HS-5 (cell line): ENCODE data around the gene S100P.
A peak's percentile ranks its signal among the peaks of the same experiment; 100 is the strongest.
"Not testable (repeated sequence)": the region's sequence is repeated elsewhere in the genome, so short reads cannot be mapped to it uniquely, and the experiment has no call there.

Source experiments
- DNase-seq: peaks from one replicate; pipeline ENCODE4 v3.0.0-alpha.2; 2012; ENCODE audit warnings: low read depth

Gene S100P

DNA sequence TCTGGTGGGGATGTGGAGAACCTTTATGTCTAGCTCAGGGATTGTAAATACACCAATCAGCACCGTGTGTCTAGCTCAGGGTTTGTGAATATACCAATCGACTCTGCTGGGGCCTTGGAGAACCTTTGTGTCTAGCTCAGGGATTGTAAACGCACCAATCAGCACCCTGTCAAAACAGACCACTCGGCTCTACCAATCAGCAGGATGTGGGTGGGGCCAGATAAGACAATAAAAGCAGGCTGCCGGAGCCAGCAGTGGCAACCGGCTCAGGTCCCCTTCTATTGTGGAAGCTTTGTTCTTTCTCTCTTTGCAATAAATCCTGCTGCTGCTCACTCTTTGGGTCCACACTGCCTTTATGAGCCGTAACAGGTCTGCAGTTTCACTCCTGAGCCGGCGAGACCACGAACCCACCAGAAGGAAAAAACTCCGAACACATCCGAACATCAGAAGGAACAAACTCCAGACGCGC lies 20.5 kb upstream of the S100P start:
- not testable (repeated sequence) for DNase-seq

DNA sequence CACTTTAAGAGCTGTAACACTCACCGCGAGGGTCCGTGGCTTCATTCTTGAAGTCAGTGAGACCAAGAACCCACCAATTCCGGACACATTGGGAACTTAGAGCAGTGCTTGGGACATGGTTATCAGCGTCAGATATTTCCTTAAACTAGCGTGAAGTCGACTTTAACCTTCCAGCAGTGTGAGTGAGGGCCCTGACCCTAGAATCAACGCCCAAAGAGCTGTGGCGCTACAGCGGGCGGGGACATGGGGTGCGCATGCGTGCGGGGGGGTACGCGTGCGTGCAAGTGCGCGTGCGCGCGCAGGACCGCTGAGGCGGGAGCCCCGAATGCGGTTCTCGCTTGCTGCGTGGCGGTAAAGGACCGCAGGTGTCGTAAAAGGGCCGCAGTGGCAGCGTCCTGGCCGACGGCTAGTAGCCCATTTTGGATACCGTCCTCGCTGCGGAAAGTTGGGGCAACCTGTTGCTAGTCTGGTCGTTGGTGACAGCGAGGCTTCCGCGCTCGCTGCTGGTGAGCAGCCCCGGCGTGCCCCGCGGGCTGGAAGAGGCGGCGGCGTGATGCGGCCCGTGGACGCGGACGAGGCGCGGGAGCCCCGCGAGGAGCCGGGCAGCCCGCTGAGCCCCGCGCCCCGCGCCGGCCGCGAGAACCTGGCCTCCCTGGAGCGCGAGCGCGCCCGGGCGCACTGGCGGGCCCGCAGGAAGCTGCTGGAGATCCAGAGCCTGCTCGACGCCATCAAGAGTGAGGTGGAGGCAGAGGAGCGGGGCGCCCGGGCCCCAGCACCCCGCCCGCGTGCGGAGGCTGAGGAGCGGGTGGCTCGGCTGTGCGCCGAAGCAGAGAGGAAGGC lies 19.8 kb upstream of the S100P start:
- peak; percentile 71 for DNase-seq

DNA sequence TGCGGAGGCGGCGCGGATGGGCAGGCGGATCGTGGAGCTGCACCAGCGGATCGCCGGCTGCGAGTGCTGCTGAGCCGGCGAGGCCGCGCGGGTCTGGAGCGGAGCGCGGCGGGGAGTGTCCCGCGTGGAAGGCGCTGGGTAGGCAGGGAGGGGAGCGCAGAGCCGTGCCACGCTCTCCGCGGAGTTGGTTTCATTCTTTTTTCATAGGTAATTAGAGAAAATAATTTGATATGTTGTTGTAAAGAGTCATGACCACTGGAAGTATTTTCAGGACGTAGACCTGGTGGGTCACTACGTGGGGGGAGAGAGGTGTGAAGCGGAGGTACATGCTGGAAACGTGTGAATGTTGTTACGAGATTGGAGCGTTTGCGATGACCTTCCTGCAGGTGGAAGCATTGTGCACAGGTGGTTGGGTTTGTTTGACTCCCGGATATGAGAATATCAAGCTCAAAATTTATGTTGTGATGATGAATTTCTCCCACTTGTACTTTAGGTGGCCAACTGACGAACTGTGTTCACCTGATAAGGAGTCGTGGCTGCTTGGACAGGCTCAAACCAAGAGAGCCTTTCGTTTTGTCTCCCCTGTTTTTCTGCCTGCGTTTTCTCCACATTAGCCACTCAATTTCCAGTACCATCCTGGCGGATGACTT lies 19.1 kb upstream of the S100P start:
- DNase-seq: no peak

DNA sequence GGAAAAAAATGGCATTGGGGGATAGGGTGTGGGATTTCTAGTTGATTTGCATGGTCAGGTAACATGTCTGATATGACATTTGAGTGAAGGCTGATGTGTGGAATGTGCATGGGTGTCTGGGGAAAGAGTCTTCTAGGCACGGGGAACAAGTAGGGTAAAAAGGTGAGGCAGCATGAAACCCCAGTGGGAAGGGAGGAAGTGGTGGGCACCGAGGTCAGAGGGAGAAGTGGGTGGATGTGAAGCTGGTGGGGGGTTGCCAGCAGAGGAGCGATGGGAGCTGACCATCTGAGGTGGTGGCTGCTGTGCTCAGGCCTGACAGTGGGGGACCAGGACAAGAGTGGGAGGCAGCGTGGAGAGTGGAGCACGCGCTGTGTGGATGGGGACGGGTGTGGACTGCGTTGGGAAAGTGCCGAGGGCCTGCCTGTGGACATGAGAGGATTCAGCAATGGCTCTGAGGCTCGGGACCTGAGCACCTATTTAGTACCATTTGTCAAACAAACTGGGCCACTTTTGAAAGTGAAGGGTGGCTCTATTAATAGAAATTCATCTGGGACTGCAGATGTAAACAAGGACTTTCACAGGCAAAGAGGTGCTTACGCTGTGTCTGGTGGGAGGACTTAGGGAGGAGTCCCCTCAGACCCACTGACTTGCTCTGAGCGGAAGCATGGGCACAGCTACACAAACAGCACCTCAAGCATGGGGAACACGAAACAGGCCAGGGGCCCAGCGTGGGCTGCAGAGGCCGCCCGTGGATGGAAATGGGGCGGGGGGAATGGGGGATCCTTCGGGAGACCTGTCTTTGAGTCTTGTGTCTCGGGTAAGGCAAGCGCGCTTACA lies 16.7 kb upstream of the S100P start:
- no peak for DNase-seq

DNA sequence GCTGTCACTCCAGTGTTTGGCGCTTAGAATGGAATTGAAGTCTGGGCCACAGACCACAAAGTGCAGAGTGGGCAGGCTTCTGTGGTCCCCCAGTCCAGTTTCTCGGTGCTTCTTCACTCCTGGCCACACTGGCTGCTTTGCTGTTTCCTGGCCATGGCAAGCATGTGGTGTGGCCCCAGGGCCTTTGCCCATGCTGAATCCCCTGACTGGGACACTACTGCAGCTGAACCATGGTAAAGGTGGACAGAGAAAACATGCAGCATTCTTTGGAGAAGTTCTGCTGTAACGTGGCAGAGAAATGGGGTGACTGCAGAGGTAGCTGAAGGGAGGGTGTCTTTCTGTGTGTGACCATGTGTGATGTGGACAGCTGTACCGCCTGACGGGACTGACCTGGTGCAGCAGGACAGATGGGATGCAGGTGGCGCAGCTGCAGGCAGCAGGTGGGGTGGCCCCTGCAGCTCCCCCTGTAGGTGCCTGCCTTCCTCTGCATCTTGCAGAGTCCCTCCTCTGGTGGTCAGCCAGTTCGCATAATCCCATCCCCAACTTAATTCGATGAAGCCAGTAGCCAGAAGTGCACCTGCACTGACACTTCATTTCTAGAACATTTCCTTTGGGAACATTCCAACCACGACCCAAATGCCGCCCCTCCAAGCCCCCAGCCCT lies 13.2 kb upstream of the S100P start:
- no peak for DNase-seq

DNA sequence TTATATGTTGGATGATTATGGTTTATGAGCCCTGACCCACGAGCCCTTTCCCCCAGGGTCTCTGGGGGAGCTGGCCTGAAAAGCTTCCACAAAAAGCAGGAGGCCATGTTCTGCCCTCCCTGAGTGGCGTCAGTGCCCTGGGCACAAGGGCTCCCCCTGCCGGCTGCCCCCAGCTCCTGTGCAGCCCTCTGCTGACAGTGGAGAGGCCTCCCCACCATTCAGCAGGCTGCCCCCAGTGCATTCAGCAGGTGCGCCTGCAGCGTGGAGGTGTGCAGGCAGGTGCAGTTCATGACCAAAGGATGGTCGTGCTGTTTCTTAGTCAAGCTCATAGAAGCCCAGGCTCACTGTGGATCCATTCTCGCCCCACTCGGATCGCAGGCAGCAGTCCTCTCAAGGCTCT lies 12.5 kb upstream of the S100P start:
- no peak for DNase-seq

DNA sequence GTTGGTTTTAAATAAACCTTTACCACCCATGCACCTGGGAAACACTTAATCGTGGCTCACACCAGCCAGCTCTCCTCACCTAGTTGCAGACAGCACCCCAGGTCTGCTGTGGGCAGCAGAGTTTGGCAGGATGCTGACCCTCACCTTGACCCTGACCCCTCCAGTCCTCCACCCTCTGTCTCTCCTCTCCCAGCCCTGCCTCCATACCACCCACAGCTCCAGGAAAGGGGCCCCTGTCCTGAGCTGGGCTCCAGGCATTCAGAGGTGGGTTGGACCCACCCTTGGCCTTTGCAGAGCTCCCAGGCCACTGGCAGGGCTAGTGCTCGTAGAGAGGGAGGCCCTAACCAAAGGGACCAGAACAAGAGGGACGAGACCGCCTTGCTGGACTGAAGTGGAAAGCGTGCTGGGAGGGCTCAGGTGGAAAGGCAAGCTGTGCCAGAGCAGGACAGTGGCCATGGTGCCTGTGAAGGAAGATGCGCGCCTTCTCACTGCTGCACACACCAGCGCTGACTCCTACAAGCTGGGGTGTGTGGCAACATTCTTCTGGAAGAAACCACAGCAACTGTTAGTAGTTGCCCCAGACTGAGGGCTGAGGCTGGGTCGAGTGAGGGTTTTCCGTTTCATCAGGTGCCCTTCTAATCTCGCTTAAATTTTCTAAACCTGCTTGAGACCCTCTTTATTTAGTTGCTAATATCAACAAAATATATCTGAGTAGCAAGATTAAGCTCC lies 10.7 kb upstream of the S100P start:
- no peak for DNase-seq

DNA sequence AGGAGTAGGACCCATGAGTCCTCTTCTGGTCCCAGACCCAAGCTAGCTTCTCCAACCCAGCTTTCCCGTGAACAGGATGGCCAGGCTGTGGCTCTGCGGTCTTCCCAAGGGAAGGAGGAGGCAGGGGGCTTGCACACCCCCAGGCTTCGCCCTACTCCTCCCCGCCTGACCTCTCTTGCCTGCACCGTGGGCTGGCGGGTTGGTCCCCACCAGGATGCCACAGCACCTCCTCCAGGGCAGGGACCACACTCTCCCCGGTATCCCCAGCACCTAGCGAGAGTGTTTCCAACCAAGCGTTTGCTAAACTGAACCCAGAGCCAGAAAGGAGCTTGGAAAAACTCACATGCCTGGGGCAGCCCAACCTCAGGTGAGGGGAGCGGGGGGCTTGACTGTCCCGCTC lies 9.0 kb upstream of the S100P start:
- DNase-seq: no peak

DNA sequence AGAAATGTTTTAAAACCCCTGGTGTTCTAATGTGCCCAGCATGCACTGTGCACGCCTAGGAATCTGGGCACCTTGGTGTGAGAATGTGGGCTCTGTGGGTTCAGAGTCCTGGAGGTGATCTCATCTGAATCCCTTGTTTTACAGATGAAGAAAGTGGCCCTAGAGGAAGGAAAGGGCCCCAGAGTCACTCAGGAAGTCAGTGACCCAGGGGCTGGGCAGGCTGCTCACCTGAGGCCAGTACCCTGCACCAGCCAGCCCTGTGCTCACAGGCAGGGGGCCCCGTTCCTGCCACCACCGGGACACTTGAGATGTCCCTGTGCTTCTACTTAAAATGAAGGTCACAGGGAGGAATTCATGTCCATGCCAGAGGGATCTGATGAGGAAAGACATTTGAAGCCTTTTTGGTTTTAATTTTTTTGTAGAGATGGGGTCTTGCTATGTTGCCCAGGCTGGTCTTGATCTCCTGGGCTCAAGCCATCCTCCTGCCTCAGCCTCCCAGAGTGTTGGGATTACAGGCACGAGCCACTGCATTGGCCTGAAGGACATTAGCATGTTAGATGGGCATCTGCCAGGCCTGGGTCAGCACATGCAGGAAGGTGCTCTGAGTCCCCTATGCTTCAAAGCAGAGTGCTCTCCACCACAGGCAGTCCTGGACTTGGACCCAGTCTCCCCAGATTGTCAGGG lies 7.4 kb upstream of the S100P start:
- DNase-seq: no peak

DNA sequence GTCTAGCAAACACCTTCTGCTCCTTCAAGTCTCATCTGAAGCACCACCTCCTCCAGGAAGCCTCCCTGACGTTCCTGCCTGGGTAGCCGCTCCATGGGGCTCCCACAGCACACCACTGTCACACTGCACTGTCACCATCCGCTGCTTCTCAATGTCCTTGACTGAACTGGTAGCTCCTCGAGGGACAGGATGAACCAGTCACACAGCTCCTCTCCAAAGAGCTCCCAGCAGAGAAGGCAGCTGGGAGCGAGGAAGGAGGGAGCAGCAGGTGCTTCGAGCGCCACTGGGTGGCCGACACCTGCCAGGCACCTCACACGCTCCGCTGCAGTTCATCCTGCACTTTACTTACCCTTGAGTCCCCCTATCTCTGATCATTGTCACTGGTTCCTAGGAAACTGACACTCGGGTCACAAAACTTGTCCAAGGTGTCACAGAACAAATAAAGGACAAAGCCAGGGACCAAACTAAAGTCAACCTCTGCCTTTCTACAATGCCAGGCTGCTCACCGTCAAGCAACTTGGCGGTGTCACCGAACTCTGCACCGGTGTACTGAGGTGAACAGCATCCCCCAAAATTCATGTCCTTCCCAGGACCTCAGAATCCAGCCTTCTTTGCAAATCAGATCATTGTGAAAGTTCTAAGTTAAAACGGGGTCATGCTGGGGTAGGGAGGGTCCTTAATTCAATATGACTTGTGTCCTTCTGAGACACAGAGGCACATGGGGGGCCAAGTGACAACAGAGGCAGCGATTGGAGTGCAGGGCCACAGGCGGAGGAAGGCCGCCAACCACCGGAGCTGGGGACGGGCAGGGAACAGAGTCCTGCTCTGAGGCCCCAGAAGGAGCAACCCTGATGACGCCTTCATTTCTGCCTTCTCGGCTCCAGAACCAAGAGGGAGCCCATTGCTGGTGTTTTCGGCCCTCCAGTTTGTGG lies 5.5 kb upstream of the S100P start:
- DNase-seq: no peak

DNA sequence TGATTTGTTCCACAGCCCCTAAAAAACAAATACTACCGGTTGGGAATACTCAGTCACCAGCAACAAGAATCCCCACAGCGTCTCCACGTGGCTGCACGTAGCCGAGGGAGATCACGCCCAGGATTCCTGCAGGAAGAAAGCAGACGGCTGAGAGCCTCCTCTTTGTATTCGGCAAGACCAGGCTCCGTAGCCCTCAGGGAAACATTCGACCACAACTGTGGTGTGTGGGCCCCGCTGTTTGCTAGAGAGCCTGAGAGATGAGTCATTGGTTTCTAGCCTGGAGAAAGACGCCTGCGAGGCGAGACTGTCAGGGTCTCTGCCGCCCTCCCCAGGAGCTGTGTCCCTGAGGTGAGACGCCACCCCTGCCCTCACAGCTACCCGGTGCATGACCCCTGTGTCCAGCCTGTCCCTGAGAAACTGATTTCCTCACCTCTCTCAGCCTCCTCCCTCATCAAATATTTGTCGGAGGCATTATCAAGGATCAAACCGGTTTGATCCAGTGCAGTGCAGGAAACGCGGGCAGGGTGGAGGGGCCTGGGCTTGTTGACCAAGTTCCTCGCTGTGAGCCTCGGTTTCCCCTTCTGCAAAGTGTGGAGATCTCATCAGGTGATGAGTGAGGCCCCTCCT lies 4.7 kb upstream of the S100P start:
- peak; percentile 60 for DNase-seq

DNA sequence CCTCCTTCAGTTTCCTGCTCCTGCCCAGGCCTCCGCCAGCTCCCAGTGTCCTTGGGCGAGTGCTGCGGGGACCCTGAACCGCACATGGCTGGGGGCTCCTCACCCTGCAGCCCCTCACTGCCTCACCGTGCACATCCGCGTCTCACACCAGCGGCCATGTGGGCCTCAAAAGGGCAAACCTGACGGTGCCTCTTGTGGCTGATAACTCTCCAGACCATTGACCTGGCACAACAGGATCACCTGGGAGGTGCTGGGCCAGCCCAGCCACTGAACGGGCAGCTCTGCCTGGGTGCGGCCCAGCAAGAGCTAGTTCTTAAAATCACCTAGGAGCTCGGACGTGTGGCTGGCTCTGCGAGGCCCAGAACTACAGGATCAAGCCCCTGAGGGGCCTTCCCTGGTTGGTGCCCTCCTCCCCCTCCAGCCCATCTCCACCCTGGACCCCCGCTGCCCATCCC lies 4.1 kb upstream of the S100P start:
- DNase-seq: no peak

DNA sequence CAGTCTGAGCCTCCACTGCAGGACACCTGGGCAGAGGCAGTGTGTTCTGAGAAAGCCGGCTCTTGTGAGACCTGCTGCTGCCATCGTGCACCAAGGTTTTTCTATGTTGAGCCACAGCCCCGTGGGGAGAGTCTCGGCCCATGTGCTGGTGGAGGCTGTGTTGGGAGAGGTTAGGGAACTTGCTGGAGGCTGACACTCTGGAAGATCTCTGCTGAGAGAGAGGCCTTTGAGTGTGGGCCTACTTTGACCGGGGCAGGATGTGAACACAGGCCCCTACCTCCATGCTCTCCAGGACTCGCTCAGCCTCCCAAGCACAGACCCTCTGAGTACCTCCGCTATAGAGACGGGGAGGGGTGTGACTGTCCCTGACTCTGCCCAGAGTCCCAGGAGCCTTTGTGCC lies 1.3 kb upstream of the S100P start:
- DNase-seq: no peak

DNA sequence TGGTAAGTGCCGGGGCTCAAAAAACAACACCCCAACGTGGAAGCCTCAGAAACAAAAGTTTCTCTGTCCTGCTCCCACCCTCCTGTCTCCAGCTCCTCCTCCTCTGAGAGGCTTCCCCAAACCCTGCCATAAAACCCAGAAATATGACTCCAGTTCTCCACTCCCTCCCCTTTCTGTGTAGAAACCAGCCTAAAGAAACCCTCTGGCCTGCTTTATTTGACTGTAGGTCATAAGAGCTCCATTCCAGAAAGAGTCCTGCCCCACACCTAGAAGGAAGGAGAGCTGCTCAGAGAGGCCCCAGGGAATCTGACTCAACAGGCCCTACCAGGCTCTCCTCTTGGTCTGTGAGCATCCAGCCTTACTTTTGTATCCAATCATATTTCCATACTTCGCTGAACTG lies 872 bp upstream of the S100P start:
- no peak for DNase-seq

DNA sequence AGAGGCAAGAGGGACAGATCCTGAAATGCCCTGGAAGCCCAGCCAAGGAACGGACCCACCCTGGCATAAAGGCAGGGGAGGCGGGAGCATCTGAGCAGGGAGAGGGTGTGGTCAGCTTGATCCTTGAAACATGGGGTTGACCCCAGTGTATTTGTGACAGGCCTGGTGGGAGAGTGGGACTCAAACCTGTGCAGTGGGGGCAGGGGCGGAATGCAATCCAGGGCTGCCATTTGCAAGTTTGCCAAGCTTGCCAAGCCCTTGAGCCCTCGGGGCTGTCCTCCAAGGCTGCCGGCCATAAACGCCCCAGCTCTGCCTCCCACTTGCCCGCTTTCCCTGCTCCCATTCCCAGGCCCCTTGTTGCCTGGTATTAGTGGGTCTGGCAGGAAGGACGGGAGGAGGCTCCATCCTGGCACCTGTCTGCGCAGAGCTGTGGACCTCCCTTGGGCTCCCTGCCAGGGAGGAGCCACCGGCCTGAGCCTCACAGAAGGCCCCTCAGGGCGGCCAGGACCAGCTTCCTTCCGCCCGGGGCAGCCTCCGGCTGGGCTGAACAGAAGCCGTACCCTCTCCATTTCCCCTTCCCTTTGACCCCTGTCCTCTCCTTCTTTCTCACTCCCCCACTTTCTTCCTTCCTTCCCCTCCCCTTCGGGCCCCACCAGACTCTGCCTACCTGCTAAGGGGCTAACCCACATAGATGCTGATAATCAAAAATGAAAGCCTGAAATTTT lies 661 bp downstream of the S100P start:
- DNase-seq: no peak

DNA sequence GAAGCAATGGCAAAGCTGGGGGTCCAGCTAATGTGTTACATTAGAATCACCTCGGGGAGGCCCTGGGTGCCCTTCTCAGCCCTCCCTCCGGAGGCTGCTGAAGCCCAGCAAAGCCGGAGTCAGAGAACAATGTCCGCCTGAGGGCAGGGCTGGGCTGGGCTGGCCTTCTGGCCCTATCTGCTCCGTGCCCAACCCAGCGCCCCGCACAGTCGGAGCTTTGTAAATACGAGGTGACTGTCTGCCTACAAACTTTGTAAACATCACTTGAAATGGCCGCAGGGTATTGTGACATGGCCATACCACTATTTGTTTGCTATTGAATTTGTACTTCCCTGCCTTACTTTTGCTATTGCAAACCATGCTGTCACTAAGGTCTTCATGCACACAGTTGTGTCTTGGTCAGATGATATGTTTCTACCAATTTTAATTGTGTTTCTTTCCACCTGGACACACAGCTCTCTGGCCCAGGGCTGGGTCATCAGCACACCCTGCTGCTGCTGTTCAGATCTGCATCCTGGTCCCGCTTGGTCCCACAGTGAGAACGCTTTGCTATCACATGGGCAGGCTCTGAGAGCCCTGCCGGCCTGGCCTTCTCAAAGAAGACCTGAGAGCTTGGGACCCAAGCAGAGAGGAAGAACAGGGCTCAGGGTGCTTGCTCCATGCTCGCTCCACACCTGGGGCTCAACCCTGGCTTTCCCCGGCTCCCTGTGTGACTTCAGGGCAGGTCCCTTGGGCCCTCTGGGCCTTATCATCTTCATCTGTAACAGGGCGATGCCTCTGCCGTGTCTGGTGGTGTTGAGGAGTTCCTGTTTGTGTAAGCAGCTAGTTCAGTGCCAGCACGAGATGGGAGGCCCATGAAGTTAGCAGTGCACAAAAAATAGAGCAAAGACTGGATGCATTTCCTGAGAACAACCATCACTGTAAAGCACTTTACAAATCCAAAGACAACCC lies 2.3 kb downstream of the S100P start:
- no peak for DNase-seq

DNA sequence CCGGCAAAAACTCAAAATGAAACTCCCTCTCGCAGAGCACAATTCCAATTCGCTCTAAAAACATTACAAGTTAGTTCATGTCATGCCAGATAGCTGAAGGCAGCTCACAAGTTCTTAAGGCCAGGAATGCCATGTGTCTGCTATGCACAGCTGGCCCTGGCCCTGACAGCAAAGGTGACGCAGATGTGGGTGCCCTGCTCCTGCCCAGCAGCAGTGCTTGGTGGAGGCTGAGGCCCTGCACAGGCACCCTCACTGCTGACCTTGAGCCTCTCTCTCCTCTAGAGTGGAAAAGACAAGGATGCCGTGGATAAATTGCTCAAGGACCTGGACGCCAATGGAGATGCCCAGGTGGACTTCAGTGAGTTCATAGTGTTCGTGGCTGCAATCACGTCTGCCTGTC lies 2.9 kb downstream of the S100P start:
- no peak for DNase-seq
